DOHH2 (cell line): ENCODE results near the gene SALL4.
"Not testable (repeated sequence)": the region's sequence is repeated elsewhere in the genome, so short reads cannot be mapped to it uniquely, and the experiment has no call there.

Experiments used
- H3F3A ChIP-seq: fragments of 200-600 bp; sonication (generic), shearing (Covaris generic); 2 replicates; pipeline ENCODE4 v1.6.0; 2016; ENCODE audit warnings: antibody characterized with exemption, mild to moderate bottlenecking; ENCODE audit not compliant: control insufficient read depth, insufficient read depth
- H3K27ac ChIP-seq: fragments of 200-600 bp; sonication (generic); 2 replicates; pipeline ENCODE4 v1.5.1; 2014; ENCODE audit warnings: low read depth, mild to moderate bottlenecking, low read length, moderate library complexity
- H3K27me3 ChIP-seq: fragments of 200-600 bp; sonication (generic); 2 replicates; pipeline ENCODE4 v1.6.1; 2014; ENCODE audit warnings: mild to moderate bottlenecking, low read length, mixed read lengths; ENCODE audit not compliant: control insufficient read depth
- H3K36me3 ChIP-seq: fragments of 200-600 bp; sonication (generic); 2 replicates; pipeline ENCODE4 v1.6.1; 2014; ENCODE audit warnings: mild to moderate bottlenecking, low read length, moderate library complexity, mixed read lengths; ENCODE audit not compliant: control insufficient read depth
- H3K4me1 ChIP-seq: fragments of 200-600 bp; sonication (generic); 2 replicates; pipeline ENCODE4 v1.6.1; 2014; ENCODE audit warnings: mild to moderate bottlenecking, low read length, mixed read lengths; ENCODE audit not compliant: control insufficient read depth
- H3K4me2 ChIP-seq: fragments of 200-600 bp; sonication (generic); 2 replicates; pipeline ENCODE4 v1.6.0; 2014; ENCODE audit warnings: mild to moderate bottlenecking, low read length, moderate library complexity
- H3K4me3 ChIP-seq: fragments of 200-600 bp; sonication (generic); 2 replicates; pipeline ENCODE4 v1.5.1; 2014; ENCODE audit warnings: mild to moderate bottlenecking, low read length, mixed read lengths
- H3K79me2 ChIP-seq: fragments of 200-600 bp; sonication (generic); 2 replicates; pipeline ENCODE4 v1.6.1; 2014; ENCODE audit warnings: mild to moderate bottlenecking, low read length, mixed read lengths; ENCODE audit not compliant: control insufficient read depth
- H3K9me2 ChIP-seq: fragments of 200-600 bp; sonication (generic); replicated peaks from 2 replicates; pipeline ENCODE4 v1.6.1; 2014; ENCODE audit warnings: mild to moderate bottlenecking, low read length, mixed read lengths; ENCODE audit not compliant: control insufficient read depth
- H3K9me3 ChIP-seq: fragments of 200-600 bp; sonication (generic); 2 replicates; pipeline ENCODE4 v1.6.1; 2014; ENCODE audit warnings: antibody characterized with exemption, low read length, mixed read lengths; ENCODE audit not compliant: control insufficient read depth, insufficient read depth
- H4K20me1 ChIP-seq: fragments of 200-600 bp; sonication (generic); 2 replicates; pipeline ENCODE4 v1.6.0; 2014; ENCODE audit warnings: low read depth, mild to moderate bottlenecking, antibody characterized with exemption, low read length, moderate library complexity; ENCODE audit not compliant: control insufficient read depth, insufficient read depth
- CTCF ChIP-seq: fragments of 200-600 bp; sonication (generic); IDR thresholded peaks from one replicate; pipeline ENCODE4 v1.5.1; 2014; ENCODE audit warnings: antibody characterized with exemption, mild to moderate bottlenecking, low read depth, low read length; ENCODE audit not compliant: poor library complexity, severe bottlenecking
- EZH2phosphoT487 ChIP-seq: fragments of 200-600 bp; sonication (generic); IDR thresholded peaks from 2 replicates; pipeline ENCODE4 v1.6.1; 2017; ENCODE audit warnings: borderline replicate concordance, mild to moderate bottlenecking, antibody characterized with exemption, low read length, moderate library complexity, mixed read lengths

Gene SALL4

GRCh38 chr20:51818479-51819008, 16.2 kb upstream of the SALL4 start:
- Histone ChIP-seq H3K4me2 (no peak overlapping the region), H3K36me3 (no peaks in the 10 kb centered on the region), H3K79me2 (no peaks in the 10 kb centered on the region), H3K9me3 (no peaks in the 10 kb centered on the region), H3K27ac (no peak overlapping the region), H3K9me2 (no peaks in the 10 kb centered on the region), H3K27me3 (no peaks in the 10 kb centered on the region), H3K4me1 (0 out of 2 replicates have a peak, but pooled peaks cover 3% of the 10 kb centered on the region), H3K4me3 (no peak overlapping the region), H4K20me1 (no peaks in the 10 kb centered on the region), H3F3A (no peaks in the 10 kb centered on the region)
- TF ChIP-seq CTCF: no peak

- H3K36me3 ChIP-seq, H3K4me1 ChIP-seq, H3K27me3 ChIP-seq, H4K20me1 ChIP-seq, H3K9me3 ChIP-seq, H3K27ac ChIP-seq, H3K9me2 ChIP-seq, H3K4me3 ChIP-seq, H3K4me2 ChIP-seq, H3F3A ChIP-seq, H3K79me2 ChIP-seq: not testable (repeated sequence)
Observed at GRCh38 chr20:51816856-51817255, 14.5 kb upstream of the SALL4 start.

- H3K27ac ChIP-seq: no peak overlapping the region
- no peaks in the 10 kb centered on the region for H4K20me1 ChIP-seq
- no peaks in the 10 kb centered on the region for H3K9me2 ChIP-seq
- TF ChIP-seq CTCF (no peak), EZH2phosphoT487 (no peak)
- no peaks in the 10 kb centered on the region for H3K4me1 ChIP-seq
- H3K4me2 ChIP-seq: no peak overlapping the region
- H3F3A ChIP-seq: no peaks in the 10 kb centered on the region
- H3K27me3 ChIP-seq: no peaks in the 10 kb centered on the region
- H3K36me3 ChIP-seq: no peaks in the 10 kb centered on the region
- no peak overlapping the region for H3K4me3 ChIP-seq
- no peaks in the 10 kb centered on the region for H3K9me3 ChIP-seq
- no peaks in the 10 kb centered on the region for H3K79me2 ChIP-seq
Observed at GRCh38 chr20:51815383-51816076, 13.2 kb upstream of the SALL4 start.

GRCh38 chr20:51812861-51813260, 10.5 kb upstream of the SALL4 start:
- Histone ChIP-seq H4K20me1 (no peaks in the 10 kb centered on the region), H3K27me3 (no peaks in the 10 kb centered on the region), H3K36me3 (no peaks in the 10 kb centered on the region), H3K9me3 (no peaks in the 10 kb centered on the region), H3K4me1 (no peaks in the 10 kb centered on the region), H3F3A (no peaks in the 10 kb centered on the region), H3K79me2 (no peaks in the 10 kb centered on the region), H3K27ac (no peak overlapping the region), H3K4me3 (no peak overlapping the region), H3K4me2 (no peak overlapping the region), H3K9me2 (no peaks in the 10 kb centered on the region)
- TF ChIP-seq EZH2phosphoT487 (no peak), CTCF (no peak)
